Stimulated activated CD4-positive, alpha-beta T cell treated with anti-CD3 and anti-CD28 coated beads, Interleukin-1b, Interleukin-23, amount 100 ng/mL, for 24 hours (primary cell): ENCODE measurements around the gene MSN.

Experiments
- DNase-seq, 4 experiments: peaks; one replicate each; pipeline ENCODE4 v3.0.0-alpha.2; 2020; ENCODE audit warnings: low read depth in 4 of 4, low spot score in 1 of 4

Gene MSN

GRCh38 chrX:65671966-65672365 is 4.5 kb downstream of the MSN start:
- DNase-seq, result no peak

- no peak for DNase-seq
These were observed 6.4 kb downstream of the MSN start for GRCh38 chrX:65673857-65674203.

- DNase-seq, result no peak
These were observed 6.9 kb downstream of the MSN start for GRCh38 chrX:65674204-65674893.

GRCh38 chrX:65677954-65678469 is 10.6 kb downstream of the MSN start:
- DNase-seq, result no peak

- DNase-seq, result no peak
These were observed 11.7 kb downstream of the MSN start for GRCh38 chrX:65679071-65679540.

- DNase-seq, result no peak
These were observed 14.4 kb downstream of the MSN start for GRCh38 chrX:65681810-65682209.

- no peak for DNase-seq
These were observed 17.7 kb downstream of the MSN start for GRCh38 chrX:65685112-65685511.

GRCh38 chrX:65686236-65686635 is 18.8 kb downstream of the MSN start:
- DNase-seq, result no peak

- DNase-seq, result no peak
These were observed 19.9 kb downstream of the MSN start for GRCh38 chrX:65687367-65687766.

- no peak for DNase-seq
These were observed 21.0 kb downstream of the MSN start for GRCh38 chrX:65688403-65688871.

GRCh38 chrX:65689377-65689776 is 21.9 kb downstream of the MSN start:
- DNase-seq, result no peak

GRCh38 chrX:65690057-65690855 is 22.8 kb downstream of the MSN start:
- DNase-seq, result no peak

GRCh38 chrX:65695849-65696449 is 28.5 kb downstream of the MSN start:
- no peak for DNase-seq

- no peak for DNase-seq
These were observed 29.2 kb downstream of the MSN start for GRCh38 chrX:65696613-65697012.

- no peak for DNase-seq
These were observed 29.8 kb downstream of the MSN start for GRCh38 chrX:65697211-65697641.

GRCh38 chrX:65697915-65698796 is 30.7 kb downstream of the MSN start:
- peak in 3 of 4 experiments; percentile 21 to 64 (median 30) for DNase-seq

- DNase-seq, result no peak
These were observed 35.5 kb downstream of the MSN start for GRCh38 chrX:65702956-65703355.

- no peak for DNase-seq
These were observed 38.0 kb downstream of the MSN start for GRCh38 chrX:65705439-65705838.

GRCh38 chrX:65706041-65706828 is 38.8 kb downstream of the MSN start:
- peak in 3 of 4 experiments; percentile 26 to 43 (median 32) for DNase-seq

GRCh38 chrX:65707151-65707550 is 39.7 kb downstream of the MSN start:
- DNase-seq, result no peak
